HUDEP-2 (cell line): Measurements from ENCODE around the gene AREG.
"Not testable (repeated sequence)": the region's sequence is repeated elsewhere in the genome, so short reads cannot be mapped to it uniquely, and the experiment has no call there.

ENCODE experiments used
- DNase-seq, 76 experiments: peaks; one replicate each; lab custom pipeline; 2025; ENCODE audit not compliant: unreplicated experiment in 76 of 76; lab: John Stamatoyannopoulos, UW

Gene AREG, protein sequence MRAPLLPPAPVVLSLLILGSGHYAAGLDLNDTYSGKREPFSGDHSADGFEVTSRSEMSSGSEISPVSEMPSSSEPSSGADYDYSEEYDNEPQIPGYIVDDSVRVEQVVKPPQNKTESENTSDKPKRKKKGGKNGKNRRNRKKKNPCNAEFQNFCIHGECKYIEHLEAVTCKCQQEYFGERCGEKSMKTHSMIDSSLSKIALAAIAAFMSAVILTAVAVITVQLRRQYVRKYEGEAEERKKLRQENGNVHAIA

DNA sequence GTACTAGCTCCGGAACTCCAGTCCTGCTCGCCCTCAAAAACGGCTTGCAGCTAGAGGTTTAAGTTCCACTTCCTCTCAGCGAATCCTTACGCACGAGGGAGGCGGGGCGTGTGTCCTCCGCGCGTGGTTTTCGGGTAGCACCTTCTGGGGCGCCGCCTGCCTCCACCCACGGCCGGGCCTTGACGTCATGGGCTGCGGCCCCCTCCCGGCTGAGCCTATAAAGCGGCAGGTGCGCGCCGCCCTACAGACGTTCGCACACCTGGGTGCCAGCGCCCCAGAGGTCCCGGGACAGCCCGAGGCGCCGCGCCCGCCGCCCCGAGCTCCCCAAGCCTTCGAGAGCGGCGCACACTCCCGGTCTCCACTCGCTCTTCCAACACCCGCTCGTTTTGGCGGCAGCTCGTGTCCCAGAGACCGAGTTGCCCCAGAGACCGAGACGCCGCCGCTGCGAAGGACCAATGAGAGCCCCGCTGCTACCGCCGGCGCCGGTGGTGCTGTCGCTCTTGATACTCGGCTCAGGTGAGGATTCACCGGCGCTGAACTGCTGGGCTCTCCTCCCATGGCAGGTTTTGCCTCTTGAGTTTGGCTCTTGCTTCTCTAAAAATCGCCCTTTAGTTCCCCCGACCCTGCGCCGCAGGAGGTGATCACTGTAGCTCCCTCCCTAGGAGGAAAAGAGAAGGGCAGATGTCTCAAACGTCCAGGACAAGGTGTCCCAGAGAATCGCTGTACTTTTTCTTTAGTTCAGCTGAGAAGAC lies at the start of gene AREG:
Gene AREG, plus strand, starts transcription at position 246 of the 752 bp plus-strand sequence. Its CDS starts 210 bp downstream, at position 456.
- peak in 53 of 76 experiments; percentile 1 to 73 (median 45) for DNase-seq

DNA sequence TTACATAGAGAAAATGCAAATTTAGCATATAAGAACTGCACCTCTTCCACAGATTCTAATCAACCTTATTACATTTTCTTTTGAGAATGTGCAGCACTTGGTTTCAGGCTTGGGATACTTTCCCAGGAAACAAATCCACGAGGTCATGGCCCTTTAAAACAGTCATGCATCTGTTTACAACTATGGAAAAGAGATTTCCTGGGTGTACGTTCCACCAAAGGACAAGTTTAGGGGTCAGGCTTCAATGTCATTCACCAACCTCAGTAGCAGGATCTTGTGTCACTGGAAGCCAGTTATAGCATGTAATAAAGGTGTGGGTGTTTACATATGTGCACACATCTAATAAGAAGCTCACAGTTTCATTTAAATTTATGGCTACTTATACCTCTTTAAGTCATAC lies 49.3 kb upstream of the AREG start:
- no peak for DNase-seq

DNA sequence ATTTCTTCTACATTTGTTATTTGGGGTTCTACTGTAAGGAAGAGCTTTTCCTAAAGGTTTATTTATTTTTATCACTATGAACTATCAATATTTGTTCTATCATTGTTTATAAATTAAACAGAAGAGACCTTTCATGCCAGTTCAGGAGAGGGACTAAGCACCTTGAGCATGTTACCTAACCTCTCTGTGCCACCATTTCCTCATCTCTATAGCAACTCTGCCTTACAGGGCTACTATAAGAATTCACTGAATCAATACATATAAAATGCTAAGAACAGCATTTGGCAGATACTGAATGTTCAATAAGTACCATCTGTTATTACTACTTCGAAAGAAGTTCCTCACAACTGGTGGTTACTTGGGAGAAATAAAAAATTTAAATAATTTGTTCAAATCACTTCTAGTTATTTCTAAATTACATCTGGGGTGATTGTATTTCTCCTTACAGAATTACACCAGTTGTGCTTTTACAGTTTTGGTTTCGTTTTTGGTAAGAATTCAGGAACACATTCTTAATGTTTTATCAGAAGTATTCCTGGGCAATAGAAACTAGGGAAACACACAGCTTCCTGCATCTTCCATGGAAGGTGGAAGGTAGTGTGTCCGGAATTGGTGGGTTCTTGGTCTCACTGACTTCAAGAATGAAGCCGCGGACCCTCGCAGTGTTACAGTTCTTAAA lies 47.0 kb upstream of the AREG start:
- DNase-seq: no peak

DNA sequence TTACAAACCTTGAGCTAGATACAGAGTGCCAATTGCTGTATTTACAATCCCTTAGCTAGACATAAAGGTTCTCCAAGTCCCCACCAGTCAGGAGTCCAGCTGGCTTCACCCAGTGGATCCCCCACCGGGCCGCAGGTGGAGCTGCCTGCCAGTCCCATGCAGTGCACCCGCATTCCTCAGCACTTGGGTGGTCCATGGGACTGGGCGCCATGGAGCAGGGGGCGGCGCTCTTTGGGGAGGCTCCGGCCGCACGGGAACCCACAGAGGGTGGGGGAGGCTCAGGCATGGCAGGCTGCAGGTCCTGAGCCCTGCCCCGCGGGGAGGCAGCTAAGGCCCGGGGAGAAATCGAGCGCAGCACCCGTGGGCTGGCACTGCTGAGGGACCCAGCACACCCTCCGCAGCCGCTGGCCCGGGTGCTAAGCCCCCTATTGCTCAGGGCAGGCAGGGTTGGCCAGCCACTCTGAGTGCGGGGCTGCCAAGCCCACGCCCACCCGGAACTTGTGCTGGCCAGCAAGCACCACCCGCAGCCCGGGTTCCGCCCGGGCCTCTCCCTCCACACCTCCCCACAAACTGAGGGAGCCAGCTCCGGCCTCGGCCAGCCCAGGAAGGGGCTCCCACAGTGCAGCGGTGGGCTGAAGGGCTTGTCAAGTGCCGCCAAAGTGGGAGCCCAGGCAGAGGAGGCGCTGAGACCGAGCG lies 45.9 kb upstream of the AREG start:
- not testable (repeated sequence) for DNase-seq

DNA sequence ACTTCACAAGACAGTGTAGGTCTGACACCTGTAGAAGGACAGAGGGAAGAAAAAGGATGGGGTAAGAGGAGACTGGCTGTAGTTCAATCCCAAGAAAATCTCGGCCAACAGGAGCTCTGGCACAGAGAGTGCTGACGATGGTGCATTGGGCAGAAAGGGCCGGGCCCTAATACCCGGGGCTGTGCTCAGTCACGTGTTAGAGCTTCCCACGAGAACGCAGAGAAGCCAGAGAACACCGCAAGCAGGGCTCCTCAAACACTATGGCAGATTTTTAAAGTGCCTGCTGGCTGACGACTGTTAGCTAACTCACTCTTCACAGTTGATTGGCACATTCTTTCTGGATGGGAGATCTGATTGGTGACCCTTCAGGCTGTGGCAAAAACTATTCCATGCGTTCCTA lies 44.5 kb upstream of the AREG start:
- DNase-seq: no peak

DNA sequence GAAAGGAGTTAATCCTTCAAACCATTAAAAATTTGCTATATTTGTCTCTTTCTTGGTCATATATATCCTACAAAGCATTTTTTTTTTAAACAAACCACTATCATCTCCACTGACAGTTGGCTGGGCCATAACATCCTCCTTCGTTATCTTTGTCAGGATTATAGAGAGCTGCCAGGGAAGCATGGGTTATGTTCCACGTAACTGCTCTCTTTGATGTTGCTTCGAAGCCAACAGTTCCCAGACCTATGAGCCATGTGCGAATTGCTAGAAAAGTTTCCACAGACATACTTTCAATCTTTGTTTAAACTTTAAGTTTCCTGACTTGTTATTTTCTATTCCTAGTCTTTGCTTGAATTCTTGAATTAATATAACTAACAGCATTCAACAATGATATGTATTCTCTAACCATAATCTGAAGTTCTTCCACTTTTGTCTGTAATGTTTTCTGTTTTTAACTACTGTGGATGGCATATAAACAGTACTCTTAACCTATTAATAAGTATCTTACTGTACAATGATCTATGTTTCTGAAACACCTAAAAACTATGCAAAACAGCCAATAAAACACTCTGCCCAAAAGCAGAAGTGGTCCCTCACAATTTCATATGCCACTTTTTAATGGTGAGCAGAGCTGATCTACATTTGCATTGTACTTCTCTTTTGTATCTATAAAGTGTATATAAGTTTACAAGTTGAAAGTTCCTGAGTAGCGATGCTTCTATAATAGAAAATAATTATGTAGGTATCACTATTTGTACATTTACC lies 42.1 kb upstream of the AREG start:
- no peak for DNase-seq

DNA sequence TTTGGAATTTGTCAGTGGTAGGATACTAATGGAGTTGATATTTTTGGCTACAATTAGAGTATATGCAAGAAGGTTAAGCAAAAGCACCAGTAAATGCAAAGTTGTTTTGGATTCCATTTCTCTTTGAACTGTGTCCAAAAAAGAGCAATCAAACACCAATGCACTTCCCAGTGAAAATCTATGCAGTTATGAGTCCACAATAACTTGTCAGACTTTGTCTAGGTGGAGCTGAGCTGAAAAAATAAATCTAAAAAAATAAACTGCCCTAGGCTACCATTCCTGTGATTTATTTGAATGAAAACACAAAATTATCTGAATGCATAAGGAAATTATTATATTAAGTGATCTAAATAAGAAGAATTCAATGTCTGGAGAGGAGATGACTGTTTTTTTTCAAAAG lies 37.0 kb upstream of the AREG start:
- DNase-seq: no peak

DNA sequence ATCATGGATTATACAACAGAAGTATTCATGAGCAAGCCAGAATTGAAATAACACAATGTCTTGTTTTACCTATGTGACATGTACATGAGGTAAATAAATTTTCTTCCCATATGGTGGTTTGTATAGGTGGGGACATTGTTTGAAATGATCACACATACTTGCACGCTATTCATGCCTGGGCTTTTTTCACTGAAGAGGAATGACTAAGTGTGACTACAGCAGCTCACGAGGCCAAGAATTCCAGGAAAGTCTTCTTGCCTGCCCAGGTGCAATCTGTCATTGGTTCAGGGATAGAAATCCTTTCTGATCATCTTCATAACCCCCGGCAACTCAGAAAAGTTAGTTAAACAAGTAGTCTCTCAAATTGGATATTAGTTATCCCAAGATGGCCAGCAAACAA lies 36.3 kb upstream of the AREG start:
- no peak for DNase-seq

DNA sequence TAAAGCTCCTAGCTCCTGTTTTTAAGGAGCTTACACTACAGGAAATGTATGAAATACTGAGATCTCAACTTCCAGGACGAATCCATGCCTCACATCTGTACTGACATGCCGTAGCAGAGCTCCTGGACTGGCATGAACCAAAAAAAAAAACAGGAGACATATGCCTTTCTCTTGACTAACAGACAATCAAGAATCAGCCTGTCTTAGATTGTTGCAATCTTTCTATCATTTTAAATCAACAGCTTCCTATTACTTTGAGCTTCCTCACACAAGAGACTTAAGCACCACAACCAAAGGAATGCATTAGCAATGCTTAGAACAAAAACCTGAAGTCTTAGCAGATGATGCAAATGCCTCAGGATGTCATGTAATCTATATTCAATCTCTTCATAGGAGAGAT lies 34.7 kb upstream of the AREG start:
- DNase-seq: no peak

DNA sequence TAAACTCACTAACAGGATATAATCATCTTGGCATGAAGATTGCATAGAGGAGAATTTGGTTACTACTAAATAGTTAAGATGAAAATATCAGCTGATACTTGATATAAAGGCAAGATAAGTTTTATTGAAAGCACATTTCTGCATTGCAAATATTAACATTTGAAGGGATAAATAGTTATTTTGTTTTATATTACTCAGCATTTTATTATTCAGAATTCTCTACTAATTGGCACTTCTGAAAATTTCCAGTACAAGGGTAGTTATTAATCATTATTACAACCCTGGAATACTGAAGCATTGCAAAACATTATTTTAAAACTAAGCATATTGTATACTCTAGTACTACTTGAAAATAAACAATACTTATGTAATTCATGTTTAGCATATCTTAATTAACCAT lies 32.7 kb upstream of the AREG start:
- no peak for DNase-seq

DNA sequence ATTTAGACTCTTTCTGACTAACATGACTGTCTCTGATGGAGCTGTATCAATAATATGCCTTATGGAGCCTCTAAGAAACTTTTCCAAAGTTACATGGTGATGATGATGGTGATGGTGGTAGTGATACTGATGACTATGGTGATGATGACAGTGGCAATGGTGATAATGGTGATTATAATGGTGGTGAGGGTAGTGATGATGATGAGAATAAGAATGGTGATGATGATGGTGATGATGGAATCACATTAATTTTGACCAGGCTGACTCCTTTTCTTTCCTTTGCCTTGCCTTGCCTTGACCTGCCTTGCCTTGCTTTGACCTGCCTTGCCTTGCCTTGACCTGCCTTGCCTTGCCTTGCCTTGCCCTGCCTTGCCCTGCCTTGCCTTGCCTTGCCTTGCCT lies 31.7 kb upstream of the AREG start:
- no peak for DNase-seq

DNA sequence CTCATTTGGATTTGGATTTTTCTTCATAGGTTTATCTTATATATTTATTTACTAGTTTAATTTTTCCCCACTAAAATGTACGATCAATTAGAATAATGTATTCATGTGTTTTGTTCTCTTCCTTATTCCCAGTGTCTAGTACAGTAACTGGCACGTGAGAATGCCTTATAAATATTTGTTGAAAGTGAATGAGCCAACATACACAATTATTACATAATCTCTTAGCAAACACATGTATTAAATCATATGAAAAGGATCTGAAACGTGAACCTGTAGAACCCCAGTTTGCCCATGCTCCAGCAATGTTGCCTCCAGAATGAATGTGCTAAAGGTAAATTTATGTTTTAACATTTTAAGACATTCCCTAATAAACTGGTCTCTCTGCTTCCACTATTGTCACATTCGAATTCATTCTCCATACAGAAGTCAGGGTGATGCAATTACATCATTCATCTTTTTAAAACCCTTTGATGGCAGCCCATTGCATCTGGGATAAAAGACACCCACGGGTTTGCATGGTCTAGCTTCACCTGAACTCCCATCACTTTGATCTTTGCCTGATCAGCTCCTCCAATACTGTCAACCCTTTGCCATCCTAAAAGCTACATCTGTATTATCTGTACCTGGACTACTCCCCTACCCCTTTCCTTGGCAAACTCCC lies 30.7 kb upstream of the AREG start:
- no peak for DNase-seq

DNA sequence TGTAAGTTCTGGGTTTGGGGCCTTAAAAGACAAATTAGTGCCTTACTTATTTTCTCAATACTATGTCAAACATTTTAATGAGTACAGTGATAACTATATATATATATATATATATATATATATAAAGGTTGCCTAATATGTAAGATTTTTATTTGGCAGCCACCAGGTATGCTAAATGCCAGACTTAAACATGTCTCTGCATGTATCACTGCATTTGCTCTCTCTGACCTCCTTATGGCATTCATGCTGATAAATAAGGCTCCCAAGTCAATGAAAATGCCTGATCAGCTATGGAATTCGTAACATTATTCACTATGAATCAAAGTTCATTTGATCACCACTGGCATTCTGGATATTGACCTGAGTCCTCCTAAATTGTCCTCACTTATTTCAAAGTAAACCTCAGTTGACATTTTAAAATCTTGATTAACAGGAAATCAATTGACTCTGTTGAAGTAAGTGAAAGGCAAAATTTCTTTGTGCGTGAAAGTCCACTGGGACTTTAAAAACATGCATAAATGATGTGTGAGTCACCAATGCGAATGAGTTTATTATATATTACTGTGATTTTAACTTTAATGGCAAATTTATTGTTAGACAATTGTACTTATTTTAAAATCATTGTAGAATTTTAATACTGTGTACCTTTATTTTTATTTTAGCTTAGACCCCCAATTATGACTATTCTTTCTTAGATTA lies 29.2 kb upstream of the AREG start:
- no peak for DNase-seq

DNA sequence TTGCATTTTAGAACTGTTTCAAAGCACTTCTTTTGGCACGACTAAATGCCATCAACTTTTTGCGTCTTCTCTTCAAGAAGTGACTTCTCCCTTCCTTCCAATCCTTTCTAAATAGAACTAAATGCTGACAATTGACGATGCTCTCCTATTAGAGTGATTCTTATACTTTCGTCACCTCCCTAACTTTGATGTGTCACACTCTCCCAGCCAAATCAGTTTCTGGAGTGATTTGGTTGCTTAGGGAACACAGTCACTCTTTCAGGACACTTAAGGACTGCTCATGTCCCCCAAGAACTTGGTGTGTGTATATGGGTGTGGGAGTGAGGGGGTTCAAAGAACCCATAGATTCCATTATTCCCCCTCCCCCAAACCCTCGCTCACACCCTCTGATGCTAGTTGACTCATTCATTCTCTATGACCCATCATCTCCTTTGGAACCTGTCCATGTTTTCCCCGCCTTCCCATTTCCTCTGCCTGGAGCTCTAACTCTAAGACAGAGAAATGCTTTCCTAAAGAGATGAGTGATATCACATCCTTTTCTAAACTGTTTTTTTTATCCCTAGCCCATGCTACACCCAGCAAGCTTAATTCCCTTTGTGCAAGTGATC lies 26.8 kb upstream of the AREG start:
- DNase-seq: no peak

DNA sequence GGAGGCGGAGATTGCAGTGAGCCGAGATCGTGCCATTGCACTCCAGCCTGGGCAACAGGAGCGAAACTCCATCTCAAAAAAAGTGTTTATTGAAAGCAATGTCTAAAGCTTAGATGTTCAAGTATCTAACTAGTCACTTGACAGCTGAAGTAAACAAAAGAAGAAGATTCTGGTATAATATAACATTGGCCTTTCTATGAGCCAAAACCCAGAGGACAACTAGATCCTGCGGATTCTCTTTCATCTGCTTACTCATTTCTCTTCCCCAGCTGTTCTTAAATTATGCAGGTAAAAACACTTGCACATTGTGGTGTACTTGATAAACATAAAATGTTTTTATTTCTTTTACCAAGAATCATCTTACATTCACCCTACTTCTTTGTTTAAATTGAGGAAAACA lies 24.1 kb upstream of the AREG start:
- DNase-seq: no peak

DNA sequence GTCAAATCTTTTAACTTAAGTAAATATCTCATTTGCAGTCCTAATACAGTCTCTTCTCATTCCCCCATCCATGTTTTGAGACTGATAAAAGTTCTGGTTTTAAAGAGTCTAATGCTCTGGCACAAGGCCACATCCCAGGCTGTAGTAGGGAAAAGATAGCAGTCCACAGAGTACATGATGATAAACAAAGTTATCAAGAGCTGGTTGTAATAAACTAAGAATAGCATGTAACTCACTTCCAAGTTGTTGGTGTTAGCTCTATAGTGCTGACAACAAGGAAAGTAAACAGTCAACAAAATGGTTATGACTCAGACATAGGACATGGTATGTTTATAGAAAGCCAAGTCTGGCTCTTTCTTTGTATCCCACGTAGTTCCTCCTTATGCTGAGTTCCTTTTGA lies 21.8 kb upstream of the AREG start:
- DNase-seq: peak in 10 of 76 experiments; percentile 1 to 27 (median 6)

DNA sequence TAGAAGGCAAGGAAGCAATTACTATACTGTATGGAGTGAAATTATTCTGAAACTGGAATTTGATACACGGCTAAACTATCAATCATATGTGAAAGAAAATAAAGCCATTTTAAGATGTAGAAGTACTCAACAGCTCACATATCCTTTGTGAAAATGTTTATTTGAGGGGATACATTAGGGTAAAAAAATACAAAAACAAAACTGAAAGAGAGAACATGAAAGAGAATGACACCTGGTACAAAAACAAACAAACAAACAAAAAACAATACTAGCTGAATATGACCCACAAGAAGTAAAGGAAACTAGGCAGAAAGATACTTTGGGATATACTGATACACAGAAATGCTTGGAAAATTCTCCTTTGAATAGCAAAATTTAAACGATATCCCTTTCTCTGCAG lies 20.8 kb upstream of the AREG start:
- DNase-seq: no peak

DNA sequence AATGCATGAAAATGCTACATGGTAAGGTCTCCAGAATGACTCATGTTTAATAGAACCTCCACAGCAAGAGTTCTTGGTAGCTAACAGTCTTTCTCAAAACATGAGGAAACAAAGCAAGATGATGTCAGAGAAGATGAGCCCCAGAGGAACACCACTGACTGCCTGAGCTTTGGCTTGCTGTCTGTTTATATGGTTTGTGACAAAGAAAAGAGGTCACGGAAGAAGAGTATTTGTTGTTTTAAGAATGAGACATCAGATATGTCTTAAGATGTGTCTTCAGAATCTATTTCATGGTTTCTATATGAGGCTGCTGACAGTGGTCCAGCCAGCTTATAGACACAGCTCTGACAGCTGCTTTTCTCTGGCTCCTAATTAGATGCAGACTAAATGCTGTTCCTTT lies 18.8 kb upstream of the AREG start:
- no peak for DNase-seq

DNA sequence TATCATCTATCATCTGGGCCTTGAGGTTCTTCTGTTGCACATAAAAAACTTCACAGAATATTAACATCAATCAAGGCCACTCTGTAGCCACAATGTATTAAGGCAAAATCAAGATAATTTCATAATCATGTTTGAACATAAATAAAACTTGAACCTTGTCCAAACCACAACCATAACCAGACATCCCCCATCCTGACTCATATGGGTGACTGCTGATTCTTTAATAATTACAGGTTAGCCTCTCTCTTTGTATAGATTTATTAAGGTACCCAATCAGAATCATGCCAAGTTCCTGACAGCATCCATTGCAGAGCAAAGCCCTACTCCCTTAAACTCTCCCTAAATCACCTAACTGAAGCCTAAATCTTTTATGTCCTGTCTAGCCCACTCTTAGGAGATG lies 16.7 kb upstream of the AREG start:
- peak in 12 of 76 experiments; percentile 6 to 49 (median 13) for DNase-seq
